ENCODE results near the gene ITFG2.
"Not testable (repeated sequence)": the region's sequence is repeated elsewhere in the genome, so short reads cannot be mapped to it uniquely, and the experiment has no call there.

ITFG2 gene

DNA sequence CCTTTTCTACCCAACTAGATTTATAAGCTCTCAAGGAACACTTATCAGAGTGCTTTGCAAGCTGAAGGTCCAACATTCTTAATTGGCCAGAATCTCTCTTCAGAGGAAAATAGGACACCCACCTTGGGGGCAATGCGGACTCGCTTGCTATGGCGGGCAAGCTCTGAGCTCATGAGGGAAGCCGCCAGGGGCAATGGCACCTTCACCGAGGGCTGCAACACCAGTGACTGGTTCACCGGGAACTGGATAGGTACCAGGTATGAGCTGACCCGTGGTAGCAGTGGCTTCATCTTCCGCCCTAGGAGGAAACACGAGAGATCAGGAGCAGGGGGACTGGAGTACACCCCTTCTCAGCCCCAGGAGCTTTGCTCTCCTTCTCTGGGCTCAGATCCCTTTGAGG, 51.7 kb downstream of the ITFG2 start:
- no peak for DNase-seq

- DNase-seq = not testable (repeated sequence)
These were observed 56.6 kb downstream of the ITFG2 start for GRCh38 chr12:2868986-2869632.

Data from DMS79 treated with DMSO at 0.1 percent for 48 hours (cell line).